ENCODE results near the gene STXBP5. TPM values are rescaled to one million over a fixed set of nuclear protein-coding genes. Genes with fewer than 3 reads are reported as not detected.

The STXBP5 gene
- total and polyA plus RNA-seq, 7 experiments from 2014 or later: 2.5 to 47.4 (median 26.5) TPM

- H3K4me3 ChIP-seq (ENCODE audit: low read length): no peak overlapping the region
- no peak for ATAC-seq
- Mint-ChIP-seq H3K4me3 (no peak overlapping the region), H3K9me3 (peaks cover 1 to 30% (median 12%) of the 10 kb centered on the region in 11 donors), H3K27me3 (no peaks in the 10 kb centered on the region), H3K4me1 (peaks cover 0 to 5% (median 0%) of the 10 kb centered on the region in 7 donors), H3K36me3 (peaks cover 21 to 68% (median 41%) of the 10 kb centered on the region in 5 donors), H3K27ac (peak overlapping the region in 1 of 9 donors; percentile 25)
- ChIA-PET POLR2A (no interaction called here), CTCF (no interaction called here)
- no peaks in the 10 kb centered on the region for H3K4me1 ChIP-seq (ENCODE audit: control insufficient read depth in 2 of 2, insufficient read depth in 2 of 2, low read length in 2 of 2)
- no peak for DNase-seq
- no peak overlapping the region for H3K27ac ChIP-seq (ENCODE audit: low read depth, low read length)
- H3K9me3 ChIP-seq (ENCODE audit: control insufficient read depth in 2 of 3, low read length in 3 of 3): peaks cover 0 to 10% (median 0%) of the 10 kb centered on the region in 3 experiments
- intact Hi-C loops (cut with micrococcal nuclease): no loop called here
- no peaks in the 10 kb centered on the region for H3K27me3 ChIP-seq (ENCODE audit: control insufficient read depth in 2 of 2, insufficient read depth in 2 of 2, low read length in 2 of 2)
- peaks cover 0 to 14% (median 5%) of the 10 kb centered on the region in 3 experiments for H3K36me3 ChIP-seq (ENCODE audit: control insufficient read depth in 2 of 3, insufficient read depth in 3 of 3, low read length in 3 of 3)
Measured at GRCh38 chr6:147304016-147304415, 99.8 kb downstream of the STXBP5 start.

GRCh38 chr6:147310521-147310920 is 106.3 kb downstream of the STXBP5 start:
- H3K36me3 Mint-ChIP-seq: peaks cover 3 to 20% (median 10%) of the 10 kb centered on the region in 5 donors
- H3K27ac Mint-ChIP-seq: no peak overlapping the region
- Histone ChIP-seq H3K4me3 (ENCODE audit: low read length) (no peak overlapping the region), H3K9me3 (ENCODE audit: control insufficient read depth in 2 of 3, low read length in 3 of 3) (no peaks in the 10 kb centered on the region), H3K4me1 (ENCODE audit: control insufficient read depth in 2 of 2, insufficient read depth in 2 of 2, low read length in 2 of 2) (no peaks in the 10 kb centered on the region), H3K27ac (ENCODE audit: low read depth, low read length) (no peak overlapping the region), H3K36me3 (ENCODE audit: control insufficient read depth in 2 of 3, insufficient read depth in 3 of 3, low read length in 3 of 3) (peaks cover 0 to 7% (median 5%) of the 10 kb centered on the region in 3 experiments), H3K27me3 (ENCODE audit: control insufficient read depth in 2 of 2, insufficient read depth in 2 of 2, low read length in 2 of 2) (no peaks in the 10 kb centered on the region)
- no peak for DNase-seq
- no peaks in the 10 kb centered on the region for H3K9me3 Mint-ChIP-seq
- H3K27me3 Mint-ChIP-seq: no peaks in the 10 kb centered on the region
- intact Hi-C loops (cut with micrococcal nuclease): no loop called here
- ChIA-PET CTCF (no interaction called here), POLR2A (interaction anchor here (0.6 kb wide), 1 partner anchor 114 kb away, joined by 4 read pairs; no protein-coding TSS in a partner anchor)
- ATAC-seq: no peak
- no peak overlapping the region for H3K4me3 Mint-ChIP-seq
- H3K4me1 Mint-ChIP-seq: peaks cover 0 to 5% (median 0%) of the 10 kb centered on the region in 7 donors

GRCh38 chr6:147311218-147311617 is 107.0 kb downstream of the STXBP5 start:
- Histone ChIP-seq H3K4me3 (ENCODE audit: low read length) (no peak overlapping the region), H3K27ac (ENCODE audit: low read depth, low read length) (no peak overlapping the region), H3K27me3 (ENCODE audit: control insufficient read depth in 2 of 2, insufficient read depth in 2 of 2, low read length in 2 of 2) (no peaks in the 10 kb centered on the region), H3K36me3 (ENCODE audit: control insufficient read depth in 2 of 3, insufficient read depth in 3 of 3, low read length in 3 of 3) (peaks cover 3 to 8% (median 5%) of the 10 kb centered on the region in 3 experiments), H3K4me1 (ENCODE audit: control insufficient read depth in 2 of 2, insufficient read depth in 2 of 2, low read length in 2 of 2) (no peaks in the 10 kb centered on the region), H3K9me3 (ENCODE audit: control insufficient read depth in 2 of 3, low read length in 3 of 3) (no peaks in the 10 kb centered on the region)
- ChIA-PET CTCF (no interaction called here), POLR2A (no interaction called here)
- Mint-ChIP-seq H3K36me3 (peaks cover 3 to 22% (median 11%) of the 10 kb centered on the region in 5 donors), H3K9me3 (no peaks in the 10 kb centered on the region), H3K4me1 (peaks cover 0 to 5% (median 0%) of the 10 kb centered on the region in 7 donors), H3K27ac (peak overlapping the region in 1 of 9 donors; percentile 5), H3K27me3 (no peaks in the 10 kb centered on the region), H3K4me3 (no peak overlapping the region)
- DNase-seq (no peak), ATAC-seq (no peak)
- intact Hi-C loops (cut with micrococcal nuclease): no loop called here

- CTCF ChIA-PET: no interaction called here
- Histone ChIP-seq H3K9me3 (ENCODE audit: control insufficient read depth in 2 of 3, low read length in 3 of 3) (no peaks in the 10 kb centered on the region), H3K27ac (ENCODE audit: low read depth, low read length) (peak overlapping the region; percentile 26), H3K36me3 (ENCODE audit: control insufficient read depth in 2 of 3, insufficient read depth in 3 of 3, low read length in 3 of 3) (peaks cover 0 to 9% (median 0%) of the 10 kb centered on the region in 3 experiments), H3K4me3 (ENCODE audit: low read length) (no peak overlapping the region), H3K27me3 (ENCODE audit: control insufficient read depth in 2 of 2, insufficient read depth in 2 of 2, low read length in 2 of 2) (no peaks in the 10 kb centered on the region), H3K4me1 (ENCODE audit: control insufficient read depth in 2 of 2, insufficient read depth in 2 of 2, low read length in 2 of 2) (peaks cover 0 to 15% of the 10 kb centered on the region in 2 donors)
- ATAC-seq (no peak), DNase-seq (no peak)
- Mint-ChIP-seq H3K27ac (peak overlapping the region in 6 of 9 donors; percentile 32 to 94 (median 60)), H3K27me3 (no peaks in the 10 kb centered on the region), H3K4me3 (no peak overlapping the region), H3K9me3 (no peaks in the 10 kb centered on the region), H3K36me3 (peaks cover 0 to 33% (median 11%) of the 10 kb centered on the region in 5 donors), H3K4me1 (peaks cover 11 to 44% (median 26%) of the 10 kb centered on the region in 7 donors)
- intact Hi-C loops (cut with micrococcal nuclease): no loop called here
- POLR2A ChIA-PET: no interaction called here
Measured at GRCh38 chr6:147321260-147321659, 117.0 kb downstream of the STXBP5 start.

- intact Hi-C loops (cut with micrococcal nuclease): loop anchor here in 1 of 2 donors (1.0 kb wide), 1 partner anchor 10 kb away; no protein-coding TSS in a partner anchor
- ChIA-PET POLR2A (no interaction called here), CTCF (no interaction called here)
- Histone ChIP-seq H3K27me3 (ENCODE audit: control insufficient read depth in 2 of 2, insufficient read depth in 2 of 2, low read length in 2 of 2) (no peaks in the 10 kb centered on the region), H3K36me3 (ENCODE audit: control insufficient read depth in 2 of 3, insufficient read depth in 3 of 3, low read length in 3 of 3) (peaks cover 0 to 6% (median 0%) of the 10 kb centered on the region in 3 experiments), H3K4me1 (ENCODE audit: control insufficient read depth in 2 of 2, insufficient read depth in 2 of 2, low read length in 2 of 2) (peaks cover 0 to 15% of the 10 kb centered on the region in 2 donors), H3K27ac (ENCODE audit: low read depth, low read length) (peak overlapping the region; percentile 58), H3K9me3 (ENCODE audit: control insufficient read depth in 2 of 3, low read length in 3 of 3) (no peaks in the 10 kb centered on the region), H3K4me3 (ENCODE audit: low read length) (no peak overlapping the region)
- ATAC-seq (peak; percentile 93), DNase-seq (peak in 7 of 9 donors; percentile 23 to 61 (median 51))
- Mint-ChIP-seq H3K27me3 (no peaks in the 10 kb centered on the region), H3K4me3 (peak overlapping the region; percentile 49 to 87 (median 77)), H3K36me3 (peaks cover 9 to 38% (median 13%) of the 10 kb centered on the region in 5 donors), H3K4me1 (peaks cover 11 to 44% (median 26%) of the 10 kb centered on the region in 7 donors), H3K27ac (peak overlapping the region; percentile 82 to 95 (median 93)), H3K9me3 (no peaks in the 10 kb centered on the region)
Measured at GRCh38 chr6:147322299-147323162, 118.3 kb downstream of the STXBP5 start.

DNA sequence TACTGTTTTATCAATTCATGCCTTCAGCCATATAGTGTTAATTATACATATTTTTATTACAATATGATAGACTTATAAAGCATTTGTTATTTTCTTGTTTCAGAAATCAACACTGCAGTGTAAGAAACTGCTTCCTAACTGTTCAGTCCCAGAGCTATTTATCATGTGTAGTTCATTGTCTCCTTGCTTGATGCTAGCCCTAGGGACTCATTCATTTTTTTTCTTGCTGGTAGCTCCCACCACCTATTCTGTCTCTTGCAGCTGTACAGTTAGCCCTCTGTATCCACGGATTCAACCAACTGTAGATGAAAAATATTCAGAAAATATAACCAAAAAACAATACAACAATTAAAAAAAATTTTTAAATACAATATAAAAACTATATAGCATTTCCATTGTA is 121.3 kb downstream of the STXBP5 start:
- no peaks in the 10 kb centered on the region for H3K27me3 Mint-ChIP-seq
- ATAC-seq (no peak), DNase-seq (no peak)
- H3K27ac Mint-ChIP-seq: no peak overlapping the region
- Histone ChIP-seq H3K27me3 (ENCODE audit: control insufficient read depth in 2 of 2, insufficient read depth in 2 of 2, low read length in 2 of 2) (no peaks in the 10 kb centered on the region), H3K9me3 (ENCODE audit: control insufficient read depth in 2 of 3, low read length in 3 of 3) (no peaks in the 10 kb centered on the region), H3K4me1 (ENCODE audit: control insufficient read depth in 2 of 2, insufficient read depth in 2 of 2, low read length in 2 of 2) (peaks cover 0 to 15% of the 10 kb centered on the region in 2 donors), H3K27ac (ENCODE audit: low read depth, low read length) (no peak overlapping the region), H3K4me3 (ENCODE audit: low read length) (no peak overlapping the region), H3K36me3 (ENCODE audit: control insufficient read depth in 2 of 3, insufficient read depth in 3 of 3, low read length in 3 of 3) (peaks cover 0 to 5% (median 0%) of the 10 kb centered on the region in 3 experiments)
- ChIA-PET CTCF (interaction anchor here (0.7 kb wide), 1 partner anchor 22 kb away, joined by 3 read pairs; no protein-coding TSS in a partner anchor), POLR2A (no interaction called here)
- no peak overlapping the region for H3K4me3 Mint-ChIP-seq
- peaks cover 11 to 34% (median 26%) of the 10 kb centered on the region in 7 donors for H3K4me1 Mint-ChIP-seq
- H3K9me3 Mint-ChIP-seq: no peaks in the 10 kb centered on the region
- H3K36me3 Mint-ChIP-seq: peaks cover 13 to 36% (median 20%) of the 10 kb centered on the region in 5 donors
- intact Hi-C loops (cut with micrococcal nuclease): no loop called here

All from naive thymus-derived CD4-positive, alpha-beta T cell (primary cell).